HG02970 (cell line): ENCODE results near the gene FZD4.
"Not testable (repeated sequence)": the region's sequence is repeated elsewhere in the genome, so short reads cannot be mapped to it uniquely, and the experiment has no call there.

Experiments
- ATAC-seq: cut with Tn5 transposase; IDR thresholded peaks from one replicate; pipeline ENCODE4 v1.9.1; 2021; ENCODE audit warnings: mild to moderate bottlenecking, moderate library complexity, moderate number of reproducible peaks; ENCODE audit not compliant: unreplicated experiment, low FRiP score

FZD4 gene

DNA sequence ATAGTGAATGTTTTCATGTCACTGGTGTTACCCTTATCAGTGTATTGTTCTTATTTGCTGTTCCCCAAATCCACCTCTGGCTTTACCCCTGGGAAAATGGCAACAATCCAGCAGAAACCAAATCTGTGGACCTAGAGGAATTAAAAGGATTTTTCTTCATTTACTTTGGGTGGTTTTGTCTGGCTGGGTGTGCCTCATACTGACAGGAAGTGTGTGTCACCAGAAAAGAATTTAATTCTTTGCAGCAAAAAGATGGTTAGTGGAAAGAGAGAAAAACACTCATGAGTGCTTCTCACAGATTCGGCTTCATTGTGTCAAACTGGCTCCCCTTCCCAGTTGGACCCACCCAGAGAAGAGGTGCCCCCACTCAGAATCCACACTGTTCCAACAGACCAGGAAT lies 38.9 kb downstream of the FZD4 start:
- no peak for ATAC-seq

GRCh38 chr11:86915850-86916249 lies 39.3 kb downstream of the FZD4 start:
- ATAC-seq: not testable (repeated sequence)

- no peak for ATAC-seq
Measured at GRCh38 chr11:86914865-86915519, 40.2 kb downstream of the FZD4 start.

DNA sequence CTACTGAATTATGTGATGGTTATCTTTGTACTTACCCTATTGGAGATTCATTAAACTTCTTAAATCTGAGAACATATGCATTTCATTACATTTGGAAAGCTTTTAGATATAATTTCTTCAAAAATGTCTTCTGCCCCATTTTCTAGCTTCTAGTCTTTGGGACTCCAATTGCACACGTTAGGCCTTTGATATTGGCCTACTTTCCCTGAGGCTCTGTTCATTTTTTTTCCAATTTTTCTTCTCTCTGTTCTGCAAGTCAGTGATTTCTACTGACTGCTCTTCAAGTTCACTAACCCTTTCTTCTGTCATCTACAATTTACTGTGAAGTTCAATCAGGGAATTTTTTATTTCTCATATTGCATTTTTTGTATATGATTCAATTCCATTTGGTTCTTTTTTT lies 43.0 kb downstream of the FZD4 start:
- ATAC-seq: no peak

DNA sequence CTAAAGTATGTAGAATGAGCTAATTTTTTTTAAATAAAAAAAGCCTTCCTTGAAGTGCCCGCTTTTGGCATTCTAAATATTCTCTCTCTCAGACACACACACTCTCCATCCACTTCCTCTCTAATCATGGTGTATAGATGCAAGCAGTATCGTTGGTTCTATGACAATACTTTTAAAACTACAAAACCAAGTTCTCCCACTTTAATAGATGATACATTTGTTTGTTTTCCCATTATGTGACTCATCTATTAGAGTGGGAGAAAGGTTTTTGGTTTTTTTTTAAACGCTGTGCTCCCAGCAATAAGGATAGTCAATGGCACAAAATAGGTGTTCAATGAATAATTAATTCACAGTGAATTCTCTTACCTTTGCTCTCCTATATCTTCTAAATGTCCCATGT lies 44.6 kb downstream of the FZD4 start:
- no peak for ATAC-seq

DNA sequence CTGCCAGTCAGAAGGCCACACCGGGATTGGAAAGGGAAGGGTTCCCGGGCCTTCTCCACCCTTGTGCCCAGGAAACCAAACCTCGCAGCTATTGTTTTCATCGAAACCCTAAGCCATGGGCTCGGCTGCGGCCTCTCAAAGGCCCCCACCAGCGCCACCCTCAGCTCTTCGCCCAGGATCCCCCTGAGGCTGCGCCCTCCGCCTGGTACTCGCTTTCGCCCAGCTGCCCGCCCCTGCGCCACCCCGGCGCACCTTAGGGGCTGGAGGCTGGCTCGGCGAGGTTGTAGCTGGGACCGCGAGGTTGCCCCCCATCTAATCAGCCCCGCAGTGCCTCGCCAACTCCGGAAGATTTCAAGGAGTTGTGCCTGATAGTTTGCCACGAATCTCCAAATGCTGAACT lies 49.0 kb downstream of the FZD4 start:
- no peak for ATAC-seq

GRCh38 chr11:86905252-86905651 lies 49.9 kb downstream of the FZD4 start:
- ATAC-seq: no peak

DNA sequence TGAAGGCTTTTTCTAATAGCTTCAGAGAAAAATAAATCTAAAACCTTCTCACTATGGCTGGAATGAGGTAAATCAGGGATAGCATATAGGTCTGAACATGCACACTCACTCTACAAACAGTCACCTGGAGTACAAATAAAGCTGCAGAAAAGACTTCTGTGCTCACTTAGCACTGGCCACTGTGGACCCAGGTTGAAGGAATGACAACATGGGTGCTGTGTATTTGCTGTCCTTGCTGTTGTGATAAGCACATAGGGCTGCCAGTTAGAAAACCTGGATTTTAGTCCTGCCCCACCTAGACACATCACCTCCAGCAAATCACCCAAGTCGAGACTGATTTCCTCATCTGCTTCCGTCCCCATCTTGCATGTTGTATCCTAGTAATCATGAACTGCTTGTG lies 51.2 kb downstream of the FZD4 start:
- ATAC-seq: no peak

GRCh38 chr11:86902345-86902744 lies 52.9 kb downstream of the FZD4 start:
- no peak for ATAC-seq

DNA sequence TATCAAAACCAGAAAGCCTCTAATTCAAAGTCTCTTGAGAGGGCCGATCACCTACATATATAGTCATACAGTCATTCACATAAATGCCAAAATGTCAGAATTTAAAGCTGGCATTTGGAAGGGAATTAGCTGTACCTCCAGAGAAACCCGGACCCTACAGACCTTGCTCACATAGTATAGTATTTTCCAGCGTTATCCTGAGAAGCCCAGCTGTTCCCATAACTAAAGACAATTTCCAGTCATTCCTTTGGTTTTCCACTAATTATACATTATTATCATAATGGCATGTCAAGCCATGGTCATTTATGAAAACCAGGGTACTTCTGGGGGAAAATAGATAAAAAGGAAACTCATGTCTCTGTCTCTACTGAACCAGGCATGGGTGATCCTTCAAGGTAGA lies 53.6 kb downstream of the FZD4 start:
- ATAC-seq: no peak

DNA sequence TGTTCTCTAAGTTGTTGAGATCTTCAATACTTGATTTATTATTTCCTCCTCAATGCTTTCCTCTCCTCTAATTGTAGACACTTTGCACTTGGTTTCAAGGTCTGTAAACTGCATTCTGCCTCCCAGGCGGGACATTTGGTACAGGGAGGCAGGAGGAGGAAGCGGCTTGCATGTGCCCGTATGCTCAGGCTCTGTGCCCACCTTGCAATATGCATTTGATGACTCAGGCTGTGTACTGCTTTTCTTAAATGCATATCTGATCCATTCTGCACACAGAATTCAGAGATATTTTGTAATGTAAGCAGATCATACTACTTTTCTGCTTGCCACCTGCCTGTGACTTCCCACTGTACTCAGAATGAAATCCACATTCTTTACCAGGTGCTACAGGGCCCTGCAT lies 55.0 kb downstream of the FZD4 start:
- ATAC-seq: no peak

GRCh38 chr11:86898689-86899088 lies 56.5 kb downstream of the FZD4 start:
- ATAC-seq: no peak

DNA sequence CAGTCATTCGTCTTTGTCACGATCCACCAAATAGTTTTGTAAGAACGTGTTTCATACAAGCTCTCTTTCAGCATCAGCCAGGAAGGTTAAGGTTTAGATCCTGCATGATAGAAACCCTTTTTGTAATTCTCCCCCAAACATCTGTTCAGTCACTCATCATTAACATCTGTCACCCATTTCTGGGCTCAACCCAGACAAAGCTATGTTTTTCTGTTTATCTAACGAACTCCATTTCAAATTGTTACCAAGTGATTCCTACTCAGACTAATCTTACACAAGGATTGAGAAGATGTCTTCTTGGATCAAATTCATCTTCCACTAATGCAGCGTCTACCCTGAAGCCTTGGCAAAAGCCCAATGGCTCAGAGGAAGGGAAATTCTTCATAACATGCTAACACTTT lies 58.8 kb downstream of the FZD4 start:
- ATAC-seq: no peak
